ENCODE measurements around the gene IQGAP2.

IQGAP2 gene

DNA sequence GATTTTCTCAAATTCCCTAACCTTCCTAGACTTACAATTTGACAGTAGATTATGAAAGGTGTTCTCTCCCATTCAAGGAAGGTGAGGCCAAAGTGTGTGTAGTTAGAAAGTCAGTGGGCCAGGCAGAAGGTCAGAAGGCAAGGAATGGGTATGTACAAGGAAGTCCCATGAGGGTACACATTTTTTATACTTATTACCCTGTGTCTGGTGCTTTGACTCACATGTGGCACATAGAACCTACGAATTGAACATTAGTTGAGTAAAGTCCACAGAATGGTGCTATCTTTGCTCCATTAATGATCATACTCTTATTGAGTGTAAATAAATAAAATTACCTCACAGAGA lies 55.4 kb downstream of the IQGAP2 start:
- no peak overlapping the region for H3K4me2 ChIP-seq (ENCODE audit: low read length)
- TF ChIP-seq EZH2phosphoT487 (IDR thresholded peaks at IDR 0.05; ENCODE audit: borderline replicate concordance, low read length), result no peak
- TF ChIP-seq, protein P1, sequence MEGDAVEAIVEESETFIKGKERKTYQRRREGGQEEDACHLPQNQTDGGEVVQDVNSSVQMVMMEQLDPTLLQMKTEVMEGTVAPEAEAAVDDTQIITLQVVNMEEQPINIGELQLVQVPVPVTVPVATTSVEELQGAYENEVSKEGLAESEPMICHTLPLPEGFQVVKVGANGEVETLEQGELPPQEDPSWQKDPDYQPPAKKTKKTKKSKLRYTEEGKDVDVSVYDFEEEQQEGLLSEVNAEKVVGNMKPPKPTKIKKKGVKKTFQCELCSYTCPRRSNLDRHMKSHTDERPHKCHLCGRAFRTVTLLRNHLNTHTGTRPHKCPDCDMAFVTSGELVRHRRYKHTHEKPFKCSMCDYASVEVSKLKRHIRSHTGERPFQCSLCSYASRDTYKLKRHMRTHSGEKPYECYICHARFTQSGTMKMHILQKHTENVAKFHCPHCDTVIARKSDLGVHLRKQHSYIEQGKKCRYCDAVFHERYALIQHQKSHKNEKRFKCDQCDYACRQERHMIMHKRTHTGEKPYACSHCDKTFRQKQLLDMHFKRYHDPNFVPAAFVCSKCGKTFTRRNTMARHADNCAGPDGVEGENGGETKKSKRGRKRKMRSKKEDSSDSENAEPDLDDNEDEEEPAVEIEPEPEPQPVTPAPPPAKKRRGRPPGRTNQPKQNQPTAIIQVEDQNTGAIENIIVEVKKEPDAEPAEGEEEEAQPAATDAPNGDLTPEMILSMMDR (IDR thresholded peaks at IDR 0.05; ENCODE audit: low read depth, low read length, poor library complexity, severe bottlenecking), result no peak
- no peaks in the 10 kb centered on the region for H3K9me3 ChIP-seq (ENCODE audit: control insufficient read depth, insufficient read depth, low read length)
- H3F3A ChIP-seq (ENCODE audit: control insufficient read depth, insufficient read depth), result no peaks in the 10 kb centered on the region
- peaks cover 13% of the 10 kb centered on the region for H3K36me3 ChIP-seq (ENCODE audit: control insufficient read depth, low read length)
- H3K4me3 ChIP-seq (ENCODE audit: low read length), result no peak overlapping the region
- H3K79me2 ChIP-seq (ENCODE audit: control insufficient read depth, low read length), result peaks cover 22% of the 10 kb centered on the region
- no peaks in the 10 kb centered on the region for H3K9me2 ChIP-seq (replicated peaks; ENCODE audit: control insufficient read depth, low read length)
- H3K27ac ChIP-seq (ENCODE audit: low read depth, low read length), result no peak overlapping the region
- no peaks in the 10 kb centered on the region for H4K20me1 ChIP-seq (ENCODE audit: control insufficient read depth, insufficient read depth, low read depth, low read length)
- no peaks in the 10 kb centered on the region for H3K4me1 ChIP-seq (ENCODE audit: control insufficient read depth, low read length)
- no peaks in the 10 kb centered on the region for H3K27me3 ChIP-seq (ENCODE audit: control insufficient read depth, low read length)

DNA sequence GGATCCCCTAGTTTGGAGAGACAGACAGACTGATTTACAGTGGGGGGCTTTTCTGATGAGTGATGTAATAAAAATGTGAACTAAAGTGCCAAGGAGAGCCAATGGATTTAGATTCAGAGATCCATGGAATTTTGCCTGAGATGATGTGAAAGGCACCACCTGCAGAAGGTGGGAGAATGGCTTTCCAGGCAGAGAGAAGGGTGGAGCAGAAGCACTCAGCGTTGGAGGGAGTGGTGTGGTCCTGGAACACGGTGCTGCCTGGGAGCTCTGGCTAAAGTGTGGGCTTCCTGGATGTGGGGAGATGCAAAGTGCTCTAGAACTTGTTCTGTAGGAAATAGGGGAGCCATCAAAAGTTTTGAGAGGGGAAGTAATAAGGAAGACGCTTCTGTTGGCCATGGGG lies 57.0 kb downstream of the IQGAP2 start:
- peaks cover 22% of the 10 kb centered on the region for H3K79me2 ChIP-seq (ENCODE audit: control insufficient read depth, low read length)
- H3K4me2 ChIP-seq (ENCODE audit: low read length), result no peak overlapping the region
- H3K4me1 ChIP-seq (ENCODE audit: control insufficient read depth, low read length), result no peaks in the 10 kb centered on the region
- peaks cover 18% of the 10 kb centered on the region for H3K36me3 ChIP-seq (ENCODE audit: control insufficient read depth, low read length)
- H4K20me1 ChIP-seq (ENCODE audit: control insufficient read depth, insufficient read depth, low read depth, low read length), result no peaks in the 10 kb centered on the region
- H3K4me3 ChIP-seq (ENCODE audit: low read length), result no peak overlapping the region
- no peaks in the 10 kb centered on the region for H3K9me2 ChIP-seq (replicated peaks; ENCODE audit: control insufficient read depth, low read length)
- TF ChIP-seq, protein P1 (IDR thresholded peaks at IDR 0.05; ENCODE audit: low read depth, low read length, poor library complexity, severe bottlenecking), result no peak
- TF ChIP-seq EZH2phosphoT487 (IDR thresholded peaks at IDR 0.05; ENCODE audit: borderline replicate concordance, low read length), result no peak
- H3K9me3 ChIP-seq (ENCODE audit: control insufficient read depth, insufficient read depth, low read length), result no peaks in the 10 kb centered on the region
- H3K27ac ChIP-seq (ENCODE audit: low read depth, low read length), result no peak overlapping the region
- H3F3A ChIP-seq (ENCODE audit: control insufficient read depth, insufficient read depth), result no peaks in the 10 kb centered on the region
- no peaks in the 10 kb centered on the region for H3K27me3 ChIP-seq (ENCODE audit: control insufficient read depth, low read length)

DNA sequence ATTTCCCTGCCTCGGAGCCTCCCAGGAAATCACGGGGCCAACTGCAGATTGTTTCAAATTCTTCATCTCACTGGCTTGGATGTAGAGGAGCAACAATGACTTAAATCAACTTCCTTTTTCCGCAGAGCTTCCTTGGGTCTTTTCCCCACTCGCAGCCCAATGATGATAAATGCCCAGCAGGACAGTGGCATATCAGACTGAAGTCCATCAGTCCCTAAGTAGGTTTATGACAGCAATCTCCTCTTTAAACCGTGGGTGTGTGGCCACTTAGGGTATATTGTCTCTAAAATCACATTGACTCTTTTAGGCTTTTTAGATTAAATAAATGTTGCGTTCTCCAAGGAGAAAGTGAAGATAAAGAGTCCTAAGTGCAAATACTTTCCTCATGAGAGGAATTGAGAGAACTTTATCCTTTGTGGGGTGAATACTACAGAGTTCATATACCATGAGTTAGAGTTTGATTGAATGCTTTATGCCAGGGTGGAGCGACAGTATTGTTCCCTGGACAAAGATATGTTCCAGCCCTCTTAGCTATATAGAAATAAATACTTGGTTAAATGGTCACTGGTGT lies 59.1 kb downstream of the IQGAP2 start:
- Histone ChIP-seq H3K79me2 (ENCODE audit: control insufficient read depth, low read length) (peaks cover 15% of the 10 kb centered on the region), H3K4me3 (ENCODE audit: low read length) (no peak overlapping the region), H3K9me2 (replicated peaks; ENCODE audit: control insufficient read depth, low read length) (no peaks in the 10 kb centered on the region), H3K4me2 (ENCODE audit: low read length) (no peak overlapping the region), H3K27ac (ENCODE audit: low read depth, low read length) (no peak overlapping the region), H3K4me1 (ENCODE audit: control insufficient read depth, low read length) (no peaks in the 10 kb centered on the region), H3K36me3 (ENCODE audit: control insufficient read depth, low read length) (peaks cover 18% of the 10 kb centered on the region), H3K27me3 (ENCODE audit: control insufficient read depth, low read length) (no peaks in the 10 kb centered on the region), H3F3A (ENCODE audit: control insufficient read depth, insufficient read depth) (no peaks in the 10 kb centered on the region), H3K9me3 (ENCODE audit: control insufficient read depth, insufficient read depth, low read length) (no peaks in the 10 kb centered on the region), H4K20me1 (ENCODE audit: control insufficient read depth, insufficient read depth, low read depth, low read length) (no peaks in the 10 kb centered on the region)
- no peak for TF ChIP-seq EZH2phosphoT487 (IDR thresholded peaks at IDR 0.05; ENCODE audit: borderline replicate concordance, low read length)
- TF ChIP-seq, protein P1 (IDR thresholded peaks at IDR 0.05; ENCODE audit: low read depth, low read length, poor library complexity, severe bottlenecking), result no peak

Data from DOHH2 (cell line).